Measurements from ENCODE around the gene RALGDS.
"Not testable (repeated sequence)": the region's sequence is repeated elsewhere in the genome, so short reads cannot be mapped to it uniquely, and the experiment has no call there.

Gene RALGDS

GRCh38 chr9:133121198-133121914, at the start of gene RALGDS:
Gene RALGDS (minus strand): TSS chr9:133121240. CDS start chr9:133121154, 86 bp downstream.
- in situ Hi-C loops (cut with MboI; ENCODE audit: low sequenced_read_pairs) = no loop called here

- in situ Hi-C loops (cut with MboI; ENCODE audit: low sequenced_read_pairs) = no loop called here
Observed at GRCh38 chr9:133170716-133171115, 49.7 kb upstream of the RALGDS start.

GRCh38 chr9:133169687-133170086, 48.6 kb upstream of the RALGDS start:
- in situ Hi-C loops (cut with MboI; ENCODE audit: low sequenced_read_pairs) = not testable (repeated sequence)

GRCh38 chr9:133169102-133169501, 48.1 kb upstream of the RALGDS start:
- in situ Hi-C loops (cut with MboI; ENCODE audit: low sequenced_read_pairs) = no loop called here

GRCh38 chr9:133168432-133168831, 47.4 kb upstream of the RALGDS start:
- in situ Hi-C loops (cut with MboI; ENCODE audit: low sequenced_read_pairs) = no loop called here

- in situ Hi-C loops (cut with MboI; ENCODE audit: low sequenced_read_pairs) = no loop called here
Observed at GRCh38 chr9:133167769-133168168, 46.7 kb upstream of the RALGDS start.

- in situ Hi-C loops (cut with MboI; ENCODE audit: low sequenced_read_pairs) = no loop called here
Observed at GRCh38 chr9:133167096-133167730, 46.2 kb upstream of the RALGDS start.

GRCh38 chr9:133166392-133166791, 45.4 kb upstream of the RALGDS start:
- in situ Hi-C loops (cut with MboI; ENCODE audit: low sequenced_read_pairs) = no loop called here

- in situ Hi-C loops (cut with MboI; ENCODE audit: low sequenced_read_pairs) = no loop called here
Observed at GRCh38 chr9:133165452-133165730, 44.4 kb upstream of the RALGDS start.

- in situ Hi-C loops (cut with MboI; ENCODE audit: low sequenced_read_pairs) = no loop called here
Observed at GRCh38 chr9:133164191-133164590, 43.2 kb upstream of the RALGDS start.

GRCh38 chr9:133163504-133164172, 42.6 kb upstream of the RALGDS start, which contains the start of gene GBGT1:
Gene GBGT1 (minus strand): TSS chr9:133163914. CDS start chr9:133162412, 1,502 bp downstream.
- in situ Hi-C loops (cut with MboI; ENCODE audit: low sequenced_read_pairs) = no loop called here

GRCh38 chr9:133162861-133163503, 41.9 kb upstream of the RALGDS start:
- in situ Hi-C loops (cut with MboI; ENCODE audit: low sequenced_read_pairs) = no loop called here

GRCh38 chr9:133161547-133161950, 40.5 kb upstream of the RALGDS start:
- in situ Hi-C loops (cut with MboI; ENCODE audit: low sequenced_read_pairs) = no loop called here

- in situ Hi-C loops (cut with MboI; ENCODE audit: low sequenced_read_pairs) = no loop called here
Observed at GRCh38 chr9:133160742-133161546, 39.9 kb upstream of the RALGDS start.

- in situ Hi-C loops (cut with MboI; ENCODE audit: low sequenced_read_pairs) = no loop called here
Observed at GRCh38 chr9:133158695-133159094, 37.7 kb upstream of the RALGDS start.

- in situ Hi-C loops (cut with MboI; ENCODE audit: low sequenced_read_pairs) = no loop called here
Observed at GRCh38 chr9:133155156-133155555, 34.1 kb upstream of the RALGDS start.

GRCh38 chr9:133154097-133154989, 33.3 kb upstream of the RALGDS start:
- in situ Hi-C loops (cut with MboI; ENCODE audit: low sequenced_read_pairs) = no loop called here

GRCh38 chr9:133153227-133154096, 32.4 kb upstream of the RALGDS start:
- in situ Hi-C loops (cut with MboI; ENCODE audit: low sequenced_read_pairs) = no loop called here
